HepG2 (cell line): ENCODE data around the gene TMEM108. TPM values are rescaled to one million over a fixed set of nuclear protein-coding genes. Genes with fewer than 3 reads are reported as not detected.

Source experiments
- ATAC-seq: fragments of 200-7000 bp; cut with Tn5 transposase; 3 replicates; pipeline ENCODE4 v1.9.1; 2020; ENCODE audit warnings: mild to moderate bottlenecking, moderate library complexity
- BruUV-seq: library from RNA; stranded (reverse); fragments of 400-500 nt; replicated peaks from 2 replicates; lab custom pipeline; 2021; lab: Mats Ljungman, UMichigan
- CTCF ChIA-PET: fragments of 300-600 bp; formaldehyde crosslinking; extraction: SDS; loops from one replicate; lab custom pipeline; 2021; ENCODE audit warnings: low total read pairs, inconsistent platforms, low intra/inter-chr PET ratio; lab: Yijun Ruan, JAX
- POLR2A ChIA-PET: fragments of 350-600 bp; sonication (Branson Sonifier 250); formaldehyde crosslinking; loops from one replicate; lab custom pipeline; 2020; ENCODE audit warnings: antibody characterized with exemption, inconsistent platforms; lab: Yijun Ruan, JAX
- DNase-seq: peaks from one replicate; pipeline ENCODE4 v3.0.0-alpha.2; 2015; ENCODE audit warnings: low spot score
- FAIRE-seq: peaks from 3 replicates; lab custom pipeline; 2011; peaks lifted over from hg19 to GRCh38; lab: Jason Lieb, UNC
- H2AFZ ChIP-seq: one replicate; pipeline ENCODE4 v1.6.1; 2011; ENCODE audit warnings: low read length, inconsistent platforms
- H3K27ac ChIP-seq: fragments of 300-600 bp; 3 replicates; pipeline ENCODE4 v1.8.0; 2011; ENCODE audit warnings: mixed run types, mild to moderate bottlenecking, mixed read lengths, low read length, inconsistent platforms; ENCODE audit not compliant: insufficient read depth; ENCODE audit errors: extremely low read length
- H3K27me3 ChIP-seq, 2 experiments: fragments of 200-600 bp in 1 of 2; 2 replicates in 1 of 2; 3 replicates in 1 of 2; pipeline versions ENCODE4 v1.6.0 to v1.8.0; 2011; ENCODE audit warnings: low read length in 2 of 2, mild to moderate bottlenecking in 2 of 2, moderate library complexity in 2 of 2, inconsistent platforms in 1 of 2; ENCODE audit not compliant: insufficient read depth in 2 of 2, control insufficient read depth in 1 of 2
- H3K36me3 ChIP-seq, 2 experiments: fragments of 200-600 bp in 1 of 2; replicated peaks in 1 of 2; 2 replicates in 1 of 2; 3 replicates in 1 of 2; pipeline versions ENCODE4 v1.5.1 to v1.8.0; 2011; ENCODE audit warnings: low read length in 2 of 2, inconsistent platforms in 1 of 2; ENCODE audit not compliant: insufficient read depth in 2 of 2, control insufficient read depth in 1 of 2
- H3K4me1 ChIP-seq: 2 replicates; pipeline ENCODE4 v1.5.1; 2012; ENCODE audit warnings: low read length, inconsistent platforms; ENCODE audit not compliant: insufficient read depth
- H3K4me2 ChIP-seq: 2 replicates; pipeline ENCODE4 v1.6.0; 2011; ENCODE audit warnings: low read depth, low read length, inconsistent platforms
- H3K4me3 ChIP-seq, 3 experiments: fragments of 200-600 bp in 1 of 3; sonication (generic), shearing (Covaris generic) in 1 of 3; replicated peaks in 1 of 3; 2 replicates each; pipeline ENCODE4 v1.5.1; 2011 to 2016; ENCODE audit warnings: low read length in 3 of 3, inconsistent platforms in 2 of 3, low read depth in 2 of 3, mild to moderate bottlenecking in 2 of 3, control low read depth in 1 of 3, mixed read lengths in 1 of 3; ENCODE audit not compliant: insufficient read depth in 1 of 3
- H3K79me2 ChIP-seq: one replicate; pipeline ENCODE4 v1.6.1; 2011; ENCODE audit warnings: low read length, inconsistent platforms; ENCODE audit not compliant: insufficient read depth
- H3K9ac ChIP-seq: 2 replicates; pipeline ENCODE4 v1.6.0; 2011; ENCODE audit warnings: mild to moderate bottlenecking, low read depth, low read length, inconsistent platforms; ENCODE audit not compliant: insufficient read depth
- H3K9me3 ChIP-seq: 2 replicates; pipeline ENCODE4 v1.5.1; 2012; ENCODE audit warnings: mild to moderate bottlenecking, low read length
- H4K20me1 ChIP-seq: 2 replicates; pipeline ENCODE4 v1.6.0; 2011; ENCODE audit warnings: inconsistent platforms, mild to moderate bottlenecking, low read length, moderate library complexity; ENCODE audit not compliant: insufficient read depth
- FOXA1 ChIP-seq, 2 experiments: fragments of 450-650 bp in 1 of 2; sonication (generic) in 1 of 2; formaldehyde crosslinking in 1 of 2; IDR thresholded peaks; 2 replicates each; pipeline versions ENCODE4 v1.4.0 to v1.6.1; 2016 to 2020; ENCODE audit warnings: missing genetic modification reagents in 1 of 2
- GPN1 ChIP-seq: sonication (generic); formaldehyde crosslinking; IDR thresholded peaks from 2 replicates; pipeline ENCODE4 v1.5.1; 2020; ENCODE audit warnings: missing genetic modification reagents, borderline replicate concordance
- HDAC1 ChIP-seq: sonication (generic); formaldehyde crosslinking; IDR thresholded peaks from 2 replicates; pipeline ENCODE4 v1.5.1; 2020; ENCODE audit warnings: mild to moderate bottlenecking, missing genetic modification reagents
- KAT2B ChIP-seq: fragments of 150-350 bp; IDR thresholded peaks from 2 replicates; pipeline ENCODE4 v1.6.1; 2014; ENCODE audit warnings: low read depth, low read length, borderline replicate concordance
- MTERF4 ChIP-seq: sonication (generic); formaldehyde crosslinking; IDR thresholded peaks from 2 replicates; pipeline ENCODE4 v1.8.0; 2023; ENCODE audit warnings: mild to moderate bottlenecking, missing genetic modification reagents
- MYNN ChIP-seq: sonication (generic); formaldehyde crosslinking; IDR thresholded peaks from 2 replicates; pipeline ENCODE4 v1.4.0; 2020; ENCODE audit warnings: mild to moderate bottlenecking, low read depth, missing genetic modification reagents
- NONO ChIP-seq, 2 experiments: fragments of 450-650 bp in 1 of 2; sonication (generic) in 1 of 2; formaldehyde crosslinking in 1 of 2; IDR thresholded peaks in 1 of 2; conservative IDR thresholded peaks in 1 of 2; 2 replicates each; pipeline versions ENCODE4 v1.6.1 to v1.8.0; 2017 to 2022; ENCODE audit warnings: mild to moderate bottlenecking in 1 of 2, missing genetic modification reagents in 1 of 2, moderate library complexity in 1 of 2
- PRPF4 ChIP-seq: fragments of 200-400 bp; formaldehyde crosslinking; IDR thresholded peaks from 2 replicates; pipeline ENCODE4 v1.6.1; 2016; ENCODE audit warnings: low read length, low read depth; ENCODE audit not compliant: poor library complexity, severe bottlenecking
- RFX1 ChIP-seq: fragments of 450-650 bp; IDR thresholded peaks from 2 replicates; pipeline ENCODE4 v1.6.1; 2017
- ZNF232 ChIP-seq: sonication (generic); formaldehyde crosslinking; IDR thresholded peaks from 2 replicates; pipeline ENCODE4 v1.4.0; 2020; ENCODE audit warnings: missing genetic modification reagents, borderline replicate concordance
- ZNF263 ChIP-seq: sonication (generic); formaldehyde crosslinking; IDR thresholded peaks from 2 replicates; pipeline ENCODE4 v1.4.0; 2020; ENCODE audit warnings: missing genetic modification reagents
- ZNF616 ChIP-seq: sonication (generic); formaldehyde crosslinking; IDR thresholded peaks from 2 replicates; pipeline ENCODE4 v1.5.0; 2020; ENCODE audit warnings: low read depth, mild to moderate bottlenecking, missing genetic modification reagents
- WGBS: methylation state at CpG from one replicate; pipeline ENCODE4 v1.1.6; 2017; ENCODE audit warnings: low lambda C conversion rate; 5-methylcytosine and 5-hydroxymethylcytosine counted together
- in situ Hi-C: cut with HindIII; loops from 2 replicates; pipeline ENCODE4 v1.10.0; 2017; ENCODE audit warnings: low pct_unique_long_range_greater_than_20kb; ENCODE audit not compliant: extremely low pct_ligation_motif_present
- intact Hi-C: fragments of 100-400 bp; cut with micrococcal nuclease; formaldehyde crosslinking; loops from one replicate; pipeline ENCODE4 v1.10.0; 2022; ENCODE audit not compliant: unreplicated experiment
- polyA plus RNA-seq, 8 experiments: library from polyadenylated mRNA; depleted of rRNA in 3 of 8; stranded (reverse) in 7 of 8; unstranded in 1 of 8; fragments of >200 nt; fragmentation: Illumina TruSeq in 4 of 8; extraction: Trizol in 4 of 8; gene quantifications; 2 replicates each; pipeline versions ENCODE4 v1.2.1 to v1.2.3, GENCODE V29; 2011 to 2016; ENCODE audit warnings: low read depth in 4 of 8, missing spikeins in 1 of 8, mixed read lengths in 1 of 8; ENCODE audit not compliant: insufficient read depth in 1 of 8
- total RNA-seq, 5 experiments: library from RNA; depleted of rRNA; stranded (reverse); fragments of >200 nt; fragmentation: Illumina TruSeq; extraction: Trizol; gene quantifications; 2 replicates each; pipeline ENCODE4 v1.2.3, GENCODE V29; 2016; ENCODE audit warnings: low read depth in 1 of 5
- TF ChIP-seq, protein P1 (sequence below): sonication (generic); formaldehyde crosslinking; IDR thresholded peaks from one replicate; pipeline ENCODE4 v1.5.1; 2020; ENCODE audit warnings: mild to moderate bottlenecking, missing genetic modification reagents; ENCODE audit errors: not compliant biosample characterization

The TMEM108 gene
- total and polyA plus RNA-seq, 2 of the 13 experiments (the other 11 are each of a cell fraction or from before 2014, with no cell fraction given) = not detected

DNA sequence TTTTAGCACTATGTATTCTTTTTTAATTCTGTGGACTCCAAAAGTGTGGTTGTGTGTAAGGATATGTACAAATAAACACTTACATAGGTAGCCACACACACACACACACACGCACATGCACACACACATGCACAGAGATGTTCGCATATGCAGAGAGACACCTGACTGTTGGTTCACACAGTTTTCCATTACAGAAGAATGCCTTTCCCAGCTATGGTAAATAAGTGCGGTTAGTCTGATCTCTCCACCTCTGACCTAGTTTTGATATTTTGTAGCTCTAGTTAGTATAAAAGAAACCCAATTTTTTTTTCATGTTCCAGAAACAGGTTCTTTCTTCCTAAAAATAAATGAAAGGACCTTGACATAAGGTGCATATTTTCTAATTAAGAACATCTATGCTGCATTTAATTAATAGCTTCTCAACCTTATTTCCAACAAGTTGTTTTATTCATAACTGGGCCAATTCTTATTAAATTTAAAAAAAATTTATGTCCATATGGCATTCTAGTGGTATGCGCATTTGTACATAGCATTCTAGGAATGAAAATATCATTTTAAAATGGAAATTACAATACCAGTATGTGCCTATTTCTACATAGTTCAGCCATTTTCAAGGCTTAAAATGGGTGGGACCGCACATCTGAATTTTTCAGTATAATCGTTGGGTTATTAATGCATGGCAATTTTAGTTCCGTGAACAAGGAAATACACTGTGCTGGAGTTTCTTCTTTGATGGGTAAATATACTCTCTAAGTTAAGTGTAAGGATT, 27.2 kb downstream of the TMEM108 start:
- no peaks in the 10 kb centered on the region for H4K20me1 ChIP-seq
- CTCF ChIA-PET = no interaction called here
- intact Hi-C loops = no loop called here
- no peak for ATAC-seq
- no peak overlapping the region for H3K4me3 ChIP-seq
- H3K36me3 ChIP-seq = no peaks in the 10 kb centered on the region
- in situ Hi-C loops = no loop called here
- DNase-seq = no peak
- no peak overlapping the region for H3K4me2 ChIP-seq
- H3K27me3 ChIP-seq = no peaks in the 10 kb centered on the region
- H3K9ac ChIP-seq = no peak overlapping the region
- no TSS peak for BruUV-seq
- H2AFZ ChIP-seq = no peak overlapping the region
- 31% methylated on average over 7 of the region's 7 CpGs for WGBS
- H3K79me2 ChIP-seq = no peaks in the 10 kb centered on the region
- POLR2A ChIA-PET = no interaction called here
- H3K27ac ChIP-seq = no peak overlapping the region
- FAIRE-seq = no peak
- H3K4me1 ChIP-seq = no peaks in the 10 kb centered on the region
- no peaks in the 10 kb centered on the region for H3K9me3 ChIP-seq
- TF ChIP-seq ZNF616 (CRISPR knock-in tag) (no peak), HDAC1 (CRISPR knock-in tag) (no peak), MYNN (CRISPR knock-in tag) (no peak), ZNF263 (CRISPR knock-in tag) (no peak), KAT2B (no peak), FOXA1 (IDR thresholded peaks at IDR 0.05) (no peak), FOXA1 (CRISPR knock-in tag; IDR thresholded peaks at IDR 0.05) (no peak), NONO (IDR thresholded peaks at IDR 0.05) (no peak), NONO (CRISPR knock-in tag; conservative IDR thresholded peaks at IDR 0.05) (no peak), ZNF232 (CRISPR knock-in tag) (no peak), RFX1 (no peak), MTERF4 (CRISPR knock-in tag) (no peak), GPN1 (CRISPR knock-in tag) (no peak), PRPF4 (no peak)
- TF ChIP-seq, protein P1, sequence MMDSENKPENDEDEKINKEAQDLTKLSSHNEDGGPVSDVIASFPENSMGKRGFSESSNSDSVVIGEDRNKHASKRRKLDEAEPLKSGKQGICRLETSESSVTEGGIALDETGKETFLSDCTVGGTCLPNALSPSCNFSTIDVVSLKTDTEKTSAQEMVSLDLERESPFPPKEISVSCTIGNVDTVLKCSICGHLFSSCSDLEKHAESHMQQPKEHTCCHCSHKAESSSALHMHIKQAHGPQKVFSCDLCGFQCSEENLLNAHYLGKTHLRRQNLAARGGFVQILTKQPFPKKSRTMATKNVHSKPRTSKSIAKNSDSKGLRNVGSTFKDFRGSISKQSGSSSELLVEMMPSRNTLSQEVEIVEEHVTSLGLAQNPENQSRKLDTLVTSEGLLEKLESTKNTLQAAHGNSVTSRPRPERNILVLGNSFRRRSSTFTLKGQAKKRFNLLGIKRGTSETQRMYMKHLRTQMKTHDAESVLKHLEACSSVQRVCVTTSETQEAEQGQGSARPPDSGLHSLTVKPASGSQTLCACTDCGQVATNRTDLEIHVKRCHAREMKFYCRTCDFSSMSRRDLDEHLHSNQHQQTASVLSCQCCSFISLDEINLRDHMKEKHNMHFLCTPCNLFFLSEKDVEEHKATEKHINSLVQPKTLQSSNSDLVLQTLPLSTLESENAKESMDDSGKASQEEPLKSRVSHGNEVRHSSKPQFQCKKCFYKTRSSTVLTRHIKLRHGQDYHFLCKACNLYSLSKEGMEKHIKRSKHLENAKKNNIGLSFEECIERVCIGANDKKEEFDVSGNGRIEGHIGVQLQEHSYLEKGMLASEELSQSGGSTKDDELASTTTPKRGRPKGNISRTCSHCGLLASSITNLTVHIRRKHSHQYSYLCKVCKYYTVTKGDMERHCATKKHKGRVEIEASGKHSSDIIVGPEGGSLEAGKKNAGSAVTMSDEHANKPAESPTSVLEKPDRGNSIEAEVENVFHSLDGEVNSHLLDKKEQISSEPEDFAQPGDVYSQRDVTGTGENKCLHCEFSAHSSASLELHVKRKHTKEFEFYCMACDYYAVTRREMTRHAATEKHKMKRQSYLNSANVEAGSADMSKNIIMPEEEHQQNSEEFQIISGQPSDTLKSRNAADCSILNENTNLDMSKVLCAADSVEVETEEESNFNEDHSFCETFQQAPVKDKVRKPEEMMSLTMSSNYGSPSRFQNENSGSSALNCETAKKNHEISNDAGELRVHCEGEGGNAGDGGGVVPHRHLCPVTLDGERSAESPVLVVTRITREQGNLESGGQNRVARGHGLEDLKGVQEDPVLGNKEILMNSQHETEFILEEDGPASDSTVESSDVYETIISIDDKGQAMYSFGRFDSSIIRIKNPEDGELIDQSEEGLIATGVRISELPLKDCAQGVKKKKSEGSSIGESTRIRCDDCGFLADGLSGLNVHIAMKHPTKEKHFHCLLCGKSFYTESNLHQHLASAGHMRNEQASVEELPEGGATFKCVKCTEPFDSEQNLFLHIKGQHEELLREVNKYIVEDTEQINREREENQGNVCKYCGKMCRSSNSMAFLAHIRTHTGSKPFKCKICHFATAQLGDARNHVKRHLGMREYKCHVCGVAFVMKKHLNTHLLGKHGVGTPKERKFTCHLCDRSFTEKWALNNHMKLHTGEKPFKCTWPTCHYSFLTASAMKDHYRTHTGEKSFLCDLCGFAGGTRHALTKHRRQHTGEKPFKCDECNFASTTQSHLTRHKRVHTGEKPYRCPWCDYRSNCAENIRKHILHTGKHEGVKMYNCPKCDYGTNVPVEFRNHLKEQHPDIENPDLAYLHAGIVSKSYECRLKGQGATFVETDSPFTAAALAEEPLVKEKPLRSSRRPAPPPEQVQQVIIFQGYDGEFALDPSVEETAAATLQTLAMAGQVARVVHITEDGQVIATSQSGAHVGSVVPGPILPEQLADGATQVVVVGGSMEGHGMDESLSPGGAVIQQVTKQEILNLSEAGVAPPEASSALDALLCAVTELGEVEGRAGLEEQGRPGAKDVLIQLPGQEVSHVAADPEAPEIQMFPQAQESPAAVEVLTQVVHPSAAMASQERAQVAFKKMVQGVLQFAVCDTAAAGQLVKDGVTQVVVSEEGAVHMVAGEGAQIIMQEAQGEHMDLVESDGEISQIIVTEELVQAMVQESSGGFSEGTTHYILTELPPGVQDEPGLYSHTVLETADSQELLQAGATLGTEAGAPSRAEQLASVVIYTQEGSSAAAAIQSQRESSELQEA (CRISPR knock-in tag) = no peak
